ENCODE measurements around the gene SOX1. TPM values are rescaled to one million over a fixed set of nuclear protein-coding genes. Genes with fewer than 3 reads are reported as not detected.

SOX1 gene
- total and polyA plus RNA-seq, 2 of the 13 experiments (the other 11 are each of a cell fraction or from before 2014, with no cell fraction given): not detected

- no peak for FAIRE-seq
- intact Hi-C loops (cut with micrococcal nuclease; ENCODE audit: unreplicated experiment): no loop called here
- 65% methylated on average over 32 of the region's 32 CpGs for WGBS (ENCODE audit: low lambda C conversion rate)
- in situ Hi-C loops (cut with HindIII; ENCODE audit: extremely low pct_ligation_motif_present, low pct_unique_long_range_greater_than_20kb): no loop called here
- H2AFZ ChIP-seq (ENCODE audit: low read length): no peak overlapping the region
- no TSS peak for BruUV-seq (replicated peaks)
- H3K9me3 ChIP-seq (ENCODE audit: low read length): no peaks in the 10 kb centered on the region
- H3K79me2 ChIP-seq (ENCODE audit: insufficient read depth, low read length): no peaks in the 10 kb centered on the region
- no peak for DNase-seq (ENCODE audit: low spot score)
- no peak for TF ChIP-seq ZNF816 (CRISPR knock-in tag; IDR thresholded peaks at IDR 0.05; ENCODE audit: borderline replicate concordance)
- no peak for TF ChIP-seq ZBTB25 (CRISPR knock-in tag; IDR thresholded peaks at IDR 0.05)
- no peak for TF ChIP-seq ZNF280D (CRISPR knock-in tag; IDR thresholded peaks at IDR 0.05)
- TF ChIP-seq SP2 (CRISPR knock-in tag; IDR thresholded peaks at IDR 0.05): no peak
- no peak for TF ChIP-seq ZNF430 (CRISPR knock-in tag; IDR thresholded peaks at IDR 0.05)
- TF ChIP-seq ZNF777 (CRISPR knock-in tag; IDR thresholded peaks at IDR 0.05): no peak
- TF ChIP-seq ZNF414 (CRISPR knock-in tag; IDR thresholded peaks at IDR 0.05): no peak
- TF ChIP-seq PATZ1 (CRISPR knock-in tag; IDR thresholded peaks at IDR 0.05): no peak
- no peak for TF ChIP-seq ZNF503 (CRISPR knock-in tag; IDR thresholded peaks at IDR 0.05)
- TF ChIP-seq MEIS2 (CRISPR knock-in tag; IDR thresholded peaks at IDR 0.05): no peak
- TF ChIP-seq MEIS1 (CRISPR knock-in tag; IDR thresholded peaks at IDR 0.05; ENCODE audit: borderline replicate concordance): no peak
- TF ChIP-seq REPIN1 (CRISPR knock-in tag; IDR thresholded peaks at IDR 0.05; ENCODE audit: borderline replicate concordance, low read depth): no peak
- no peak for TF ChIP-seq TOE1 (CRISPR knock-in tag; IDR thresholded peaks at IDR 0.05)
- TF ChIP-seq ZNF33A (CRISPR knock-in tag; IDR thresholded peaks at IDR 0.05; ENCODE audit: borderline replicate concordance): no peak
- no peak for TF ChIP-seq PHF8 (CRISPR knock-in tag; IDR thresholded peaks at IDR 0.05)
- no peak for TF ChIP-seq GATAD1 (CRISPR knock-in tag; IDR thresholded peaks at IDR 0.05)
- TF ChIP-seq ZNF781 (CRISPR knock-in tag; IDR thresholded peaks at IDR 0.05; ENCODE audit: borderline replicate concordance, not compliant biosample characterization): no peak
- H3K27ac ChIP-seq (ENCODE audit: extremely low read length, insufficient read depth, low read length): no peak overlapping the region
- H3K27me3 ChIP-seq (ENCODE audit: control insufficient read depth in 1 of 2, insufficient read depth in 2 of 2, low read length in 2 of 2): peaks cover 6 to 71% of the 10 kb centered on the region in 2 experiments
- H3K4me1 ChIP-seq (ENCODE audit: insufficient read depth, low read length): no peaks in the 10 kb centered on the region
- no peak overlapping the region for H3K4me3 ChIP-seq (replicated peaks in 1 of 3; ENCODE audit: insufficient read depth in 1 of 3, low read depth in 2 of 3, low read length in 3 of 3)
- ChIA-PET POLR2A (no interaction called here), CTCF (ENCODE audit: low intra/inter-chr PET ratio, low total read pairs) (no interaction called here)
- no peaks in the 10 kb centered on the region for H3K36me3 ChIP-seq (replicated peaks in 1 of 2; ENCODE audit: control insufficient read depth in 1 of 2, insufficient read depth in 2 of 2, low read length in 2 of 2)
- no peak overlapping the region for H3K9ac ChIP-seq (ENCODE audit: insufficient read depth, low read depth, low read length)
- H4K20me1 ChIP-seq (ENCODE audit: insufficient read depth, low read length): no peaks in the 10 kb centered on the region
- no peak for ATAC-seq
- no peak overlapping the region for H3K4me2 ChIP-seq (ENCODE audit: low read depth, low read length)
These were observed 10.6 kb upstream of the SOX1 start for GRCh38 chr13:112056284-112056727.
